Astrocyte of the cerebellum (primary cell): ENCODE measurements around the gene NACC2.

Experiments
- DNase-seq: peaks from one replicate; pipeline ENCODE4 v3.0.0-alpha.2; 2011; ENCODE audit warnings: low read depth
- H3K4me3 ChIP-seq: 2 replicates; pipeline ENCODE4 v1.5.1; 2011; ENCODE audit warnings: mild to moderate bottlenecking, low read depth, low read length, moderate library complexity
- in situ Hi-C: cut with HindIII; loops from 2 replicates; pipeline ENCODE4 v1.10.0; 2017; ENCODE audit warnings: low sequenced_read_pairs
- TF ChIP-seq, protein P1 (sequence below): IDR thresholded peaks from 2 replicates; pipeline ENCODE4 v1.5.1; 2012; ENCODE audit warnings: low read length, low read depth, moderate library complexity, mild to moderate bottlenecking; ENCODE audit errors: missing control alignments

Gene NACC2

GRCh38 chr9:136007934-136008692 lies 87.0 kb downstream of the NACC2 start:
- in situ Hi-C loops: no loop called here

GRCh38 chr9:136007276-136007933 lies 87.7 kb downstream of the NACC2 start:
- no peak for DNase-seq
- no peak overlapping the region for H3K4me3 ChIP-seq
- in situ Hi-C loops: no loop called here
- TF ChIP-seq, protein P1, sequence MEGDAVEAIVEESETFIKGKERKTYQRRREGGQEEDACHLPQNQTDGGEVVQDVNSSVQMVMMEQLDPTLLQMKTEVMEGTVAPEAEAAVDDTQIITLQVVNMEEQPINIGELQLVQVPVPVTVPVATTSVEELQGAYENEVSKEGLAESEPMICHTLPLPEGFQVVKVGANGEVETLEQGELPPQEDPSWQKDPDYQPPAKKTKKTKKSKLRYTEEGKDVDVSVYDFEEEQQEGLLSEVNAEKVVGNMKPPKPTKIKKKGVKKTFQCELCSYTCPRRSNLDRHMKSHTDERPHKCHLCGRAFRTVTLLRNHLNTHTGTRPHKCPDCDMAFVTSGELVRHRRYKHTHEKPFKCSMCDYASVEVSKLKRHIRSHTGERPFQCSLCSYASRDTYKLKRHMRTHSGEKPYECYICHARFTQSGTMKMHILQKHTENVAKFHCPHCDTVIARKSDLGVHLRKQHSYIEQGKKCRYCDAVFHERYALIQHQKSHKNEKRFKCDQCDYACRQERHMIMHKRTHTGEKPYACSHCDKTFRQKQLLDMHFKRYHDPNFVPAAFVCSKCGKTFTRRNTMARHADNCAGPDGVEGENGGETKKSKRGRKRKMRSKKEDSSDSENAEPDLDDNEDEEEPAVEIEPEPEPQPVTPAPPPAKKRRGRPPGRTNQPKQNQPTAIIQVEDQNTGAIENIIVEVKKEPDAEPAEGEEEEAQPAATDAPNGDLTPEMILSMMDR: no peak

More at GRCh38 chr9:136007934-136008692, 87.0 kb downstream of the NACC2 start:
- peak; percentile 20 for DNase-seq
- no peak overlapping the region for H3K4me3 ChIP-seq
- TF ChIP-seq, protein P1: no peak

GRCh38 chr9:136006169-136006568 lies 88.9 kb downstream of the NACC2 start:
- DNase-seq: no peak
- in situ Hi-C loops: no loop called here
- TF ChIP-seq, protein P1: no peak
- H3K4me3 ChIP-seq: no peak overlapping the region

DNA sequence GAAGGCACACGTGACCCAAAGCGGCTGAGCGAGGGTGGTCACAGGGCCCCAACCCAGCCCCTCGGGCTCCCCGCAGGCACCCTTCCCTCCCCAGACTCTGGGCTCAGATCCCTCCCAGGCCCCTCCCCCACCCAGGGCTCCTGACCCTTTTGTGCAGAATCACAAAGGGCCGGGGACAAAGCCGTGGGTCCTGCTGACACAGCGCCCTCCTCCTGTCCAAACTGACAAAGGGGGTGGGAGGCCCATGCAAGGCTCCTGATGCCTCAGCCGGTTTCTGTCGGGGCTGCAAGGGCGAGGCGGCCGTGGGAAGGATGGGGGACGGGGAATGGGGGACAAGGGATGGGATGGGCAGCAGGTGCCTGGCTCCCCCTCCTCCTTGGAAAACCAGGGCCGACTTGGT lies 90.4 kb downstream of the NACC2 start:
- DNase-seq: no peak
- in situ Hi-C loops: no loop called here
- TF ChIP-seq, protein P1: no peak
- H3K4me3 ChIP-seq: no peak overlapping the region

- no peak overlapping the region for H3K4me3 ChIP-seq
- DNase-seq: no peak
- in situ Hi-C loops: no loop called here
- TF ChIP-seq, protein P1: no peak
These were observed 90.9 kb downstream of the NACC2 start for GRCh38 chr9:136004219-136004618.

DNA sequence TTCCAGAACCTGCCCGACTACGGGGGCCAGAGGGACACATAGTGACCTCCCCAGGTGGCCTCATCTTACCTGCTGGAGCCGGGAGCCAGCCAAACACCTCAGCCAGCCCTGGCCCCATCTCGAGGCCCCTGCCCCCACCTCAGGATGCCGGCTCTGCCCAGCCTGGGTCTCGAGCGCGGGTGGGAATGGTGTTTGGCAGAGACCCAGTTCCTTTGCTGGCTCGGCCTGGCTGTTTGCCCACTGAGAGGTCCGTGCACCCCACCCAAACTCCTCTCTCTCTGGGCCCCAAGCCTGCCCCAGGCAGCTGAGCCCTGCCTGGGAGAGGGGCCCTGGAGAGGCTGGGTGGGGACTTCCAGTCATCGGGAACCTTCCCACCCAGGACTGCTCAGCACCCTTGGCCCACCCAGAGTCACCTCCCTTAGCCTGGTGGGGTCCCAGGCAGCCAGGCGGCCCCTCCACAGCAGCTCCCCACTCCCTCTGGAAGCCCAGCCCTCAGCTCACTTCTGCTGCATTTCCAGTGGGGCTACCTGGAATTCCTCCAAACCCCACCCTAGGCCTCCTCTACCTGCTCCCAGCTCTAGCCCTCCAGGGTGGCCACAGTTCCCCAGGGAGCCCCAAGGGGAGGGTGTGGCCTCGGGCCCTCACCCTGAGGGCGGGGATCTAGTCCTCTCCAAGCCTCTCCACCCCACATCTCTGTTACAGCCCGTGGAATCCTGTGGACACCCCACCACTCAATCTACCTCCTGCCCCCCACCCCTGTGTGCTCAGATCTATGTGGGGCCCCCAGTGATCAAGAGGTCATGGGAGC lies 91.5 kb downstream of the NACC2 start:
- TF ChIP-seq, protein P1: no peak
- no peak overlapping the region for H3K4me3 ChIP-seq
- in situ Hi-C loops: no loop called here
- DNase-seq: no peak
